K562 (cell line): ENCODE results near the gene ZBED4. TPM values are rescaled to one million over a fixed set of nuclear protein-coding genes. Genes with fewer than 3 reads are reported as not detected.

Experiments used
- GABPA ChIP-seq: fragments of 200-800 bp; sonication (Bioruptor generic); conservative IDR thresholded peaks from 2 replicates; pipeline ENCODE4 v1.6.1; 2016; ENCODE audit warnings: low read depth, missing genetic modification characterization, missing compliant biosample characterization
- NFRKB ChIP-seq: fragments of 450-650 bp; IDR thresholded peaks from 2 replicates; pipeline ENCODE4 v1.6.1; 2016; ENCODE audit warnings: low read depth
- POLR2AphosphoS2 ChIP-seq: IDR thresholded peaks from 2 replicates; pipeline ENCODE4 v1.6.1; 2012; ENCODE audit warnings: low read length, improper control_type of control experiment
- SREBF2 ChIP-seq: sonication (generic); formaldehyde crosslinking; IDR thresholded peaks from 2 replicates; pipeline ENCODE4 v1.4.0; 2020; ENCODE audit warnings: mild to moderate bottlenecking, missing genetic modification reagents
- ZNF507 ChIP-seq: conservative IDR thresholded peaks from 2 replicates; pipeline ENCODE4 v1.6.1; 2017; ENCODE audit warnings: missing genetic modification characterization, missing compliant biosample characterization
- polyA plus RNA-seq, 8 experiments: library from polyadenylated mRNA; depleted of rRNA in 4 of 8; stranded (reverse) in 5 of 8; unstranded in 3 of 8; fragments of >200 nt; fragmentation: Nextera tagmentation in 2 of 8; fragmentation: Illumina TruSeq in 1 of 8; extraction: Ambion mirVana in 2 of 8; extraction: Trizol in 1 of 8; gene quantifications; 2 replicates each; pipeline versions ENCODE4 v1.2.1 to v1.2.3, GENCODE V29; 2011 to 2014; ENCODE audit warnings: inconsistent platforms in 1 of 8, missing spikeins in 1 of 8
- total RNA-seq, 7 experiments: library from RNA; depleted of rRNA in 6 of 7; stranded (reverse); fragments of >200 nt in 6 of 7; fragmentation: Illumina TruSeq in 2 of 7; extraction: Trizol in 2 of 7; gene quantifications; 2 replicates each; pipeline versions ENCODE4 v1.2.1 to v1.2.3, GENCODE V29; 2011 to 2021; ENCODE audit warnings: low replicate concordance in 1 of 7
- TF ChIP-seq, protein P1 (sequence below): fragments of 150-350 bp; conservative IDR thresholded peaks from 2 replicates; pipeline ENCODE4 v1.6.1; 2014; ENCODE audit warnings: low read length
- TF ChIP-seq, protein P2 (sequence below): fragments of 450-650 bp; IDR thresholded peaks from 2 replicates; pipeline ENCODE4 v1.6.1; 2016; ENCODE audit warnings: mild to moderate bottlenecking, moderate library complexity
- TF ChIP-seq, protein P3 (sequence below): fragments of 450-650 bp; IDR thresholded peaks from 2 replicates; pipeline ENCODE4 v1.7.1; 2018; ENCODE audit warnings: mild to moderate bottlenecking, low read depth; ENCODE audit not compliant: partially characterized antibody

ZBED4 gene
- total and polyA plus RNA-seq, 9 of the 15 experiments (the other 6 are each of a cell fraction or from before 2014, with no cell fraction given) = 1.5 to 16.8 (median 7.4) TPM

DNA sequence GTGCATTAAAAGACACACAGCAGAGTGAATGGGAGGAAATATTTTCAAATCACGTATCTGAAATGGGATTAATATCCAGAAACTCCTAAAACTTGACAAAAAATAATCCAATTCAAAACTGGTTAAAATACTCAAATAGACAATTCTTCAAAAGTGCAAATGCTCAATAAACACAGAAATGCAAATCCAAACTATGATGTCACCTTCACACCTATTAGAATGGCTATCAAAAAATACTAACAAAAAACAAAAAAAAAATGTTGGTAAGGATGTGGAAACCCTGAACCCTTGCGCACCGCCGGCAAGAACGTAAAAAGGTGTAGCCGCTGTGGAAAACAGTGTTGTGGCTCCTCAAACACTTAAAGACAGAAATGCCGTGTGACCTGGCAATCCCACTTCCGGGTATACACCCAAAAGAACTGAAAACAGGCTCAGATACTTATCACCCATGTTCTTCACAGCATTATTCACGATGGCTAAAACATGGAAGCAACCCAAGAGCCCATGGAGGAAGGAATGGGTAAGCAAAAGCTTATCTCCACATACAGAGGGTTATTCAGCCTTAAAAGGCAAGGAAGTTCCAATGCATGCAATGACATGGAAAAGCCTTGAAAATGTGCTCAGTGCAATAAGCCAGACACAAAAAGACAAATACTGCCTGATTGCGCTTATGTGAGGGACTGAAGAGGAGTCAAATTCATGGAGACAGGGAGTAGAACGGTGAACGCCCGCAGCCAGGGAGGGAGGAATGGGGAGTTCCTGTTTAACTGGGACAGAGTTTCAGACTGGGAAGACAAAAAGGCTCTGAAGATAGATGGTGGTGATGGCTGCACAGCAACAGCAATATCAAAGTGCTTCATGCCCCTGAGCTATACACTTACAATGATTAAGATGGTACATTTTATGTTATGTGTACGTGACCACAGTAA, 45.6 kb upstream of the ZBED4 start (continued):
- TF ChIP-seq, protein P1, sequence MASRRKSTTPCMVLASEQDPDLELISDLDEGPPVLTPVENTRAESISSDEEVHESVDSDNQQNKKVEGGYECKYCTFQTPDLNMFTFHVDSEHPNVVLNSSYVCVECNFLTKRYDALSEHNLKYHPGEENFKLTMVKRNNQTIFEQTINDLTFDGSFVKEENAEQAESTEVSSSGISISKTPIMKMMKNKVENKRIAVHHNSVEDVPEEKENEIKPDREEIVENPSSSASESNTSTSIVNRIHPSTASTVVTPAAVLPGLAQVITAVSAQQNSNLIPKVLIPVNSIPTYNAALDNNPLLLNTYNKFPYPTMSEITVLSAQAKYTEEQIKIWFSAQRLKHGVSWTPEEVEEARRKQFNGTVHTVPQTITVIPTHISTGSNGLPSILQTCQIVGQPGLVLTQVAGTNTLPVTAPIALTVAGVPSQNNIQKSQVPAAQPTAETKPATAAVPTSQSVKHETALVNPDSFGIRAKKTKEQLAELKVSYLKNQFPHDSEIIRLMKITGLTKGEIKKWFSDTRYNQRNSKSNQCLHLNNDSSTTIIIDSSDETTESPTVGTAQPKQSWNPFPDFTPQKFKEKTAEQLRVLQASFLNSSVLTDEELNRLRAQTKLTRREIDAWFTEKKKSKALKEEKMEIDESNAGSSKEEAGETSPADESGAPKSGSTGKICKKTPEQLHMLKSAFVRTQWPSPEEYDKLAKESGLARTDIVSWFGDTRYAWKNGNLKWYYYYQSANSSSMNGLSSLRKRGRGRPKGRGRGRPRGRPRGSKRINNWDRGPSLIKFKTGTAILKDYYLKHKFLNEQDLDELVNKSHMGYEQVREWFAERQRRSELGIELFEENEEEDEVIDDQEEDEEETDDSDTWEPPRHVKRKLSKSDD = no peak
- TF ChIP-seq NFRKB = peak; percentile 82; the same call in 1 of the 2 replicates
- TF ChIP-seq POLR2AphosphoS2 = no peak
- TF ChIP-seq GABPA = peak; percentile 71
- TF ChIP-seq, protein P2, sequence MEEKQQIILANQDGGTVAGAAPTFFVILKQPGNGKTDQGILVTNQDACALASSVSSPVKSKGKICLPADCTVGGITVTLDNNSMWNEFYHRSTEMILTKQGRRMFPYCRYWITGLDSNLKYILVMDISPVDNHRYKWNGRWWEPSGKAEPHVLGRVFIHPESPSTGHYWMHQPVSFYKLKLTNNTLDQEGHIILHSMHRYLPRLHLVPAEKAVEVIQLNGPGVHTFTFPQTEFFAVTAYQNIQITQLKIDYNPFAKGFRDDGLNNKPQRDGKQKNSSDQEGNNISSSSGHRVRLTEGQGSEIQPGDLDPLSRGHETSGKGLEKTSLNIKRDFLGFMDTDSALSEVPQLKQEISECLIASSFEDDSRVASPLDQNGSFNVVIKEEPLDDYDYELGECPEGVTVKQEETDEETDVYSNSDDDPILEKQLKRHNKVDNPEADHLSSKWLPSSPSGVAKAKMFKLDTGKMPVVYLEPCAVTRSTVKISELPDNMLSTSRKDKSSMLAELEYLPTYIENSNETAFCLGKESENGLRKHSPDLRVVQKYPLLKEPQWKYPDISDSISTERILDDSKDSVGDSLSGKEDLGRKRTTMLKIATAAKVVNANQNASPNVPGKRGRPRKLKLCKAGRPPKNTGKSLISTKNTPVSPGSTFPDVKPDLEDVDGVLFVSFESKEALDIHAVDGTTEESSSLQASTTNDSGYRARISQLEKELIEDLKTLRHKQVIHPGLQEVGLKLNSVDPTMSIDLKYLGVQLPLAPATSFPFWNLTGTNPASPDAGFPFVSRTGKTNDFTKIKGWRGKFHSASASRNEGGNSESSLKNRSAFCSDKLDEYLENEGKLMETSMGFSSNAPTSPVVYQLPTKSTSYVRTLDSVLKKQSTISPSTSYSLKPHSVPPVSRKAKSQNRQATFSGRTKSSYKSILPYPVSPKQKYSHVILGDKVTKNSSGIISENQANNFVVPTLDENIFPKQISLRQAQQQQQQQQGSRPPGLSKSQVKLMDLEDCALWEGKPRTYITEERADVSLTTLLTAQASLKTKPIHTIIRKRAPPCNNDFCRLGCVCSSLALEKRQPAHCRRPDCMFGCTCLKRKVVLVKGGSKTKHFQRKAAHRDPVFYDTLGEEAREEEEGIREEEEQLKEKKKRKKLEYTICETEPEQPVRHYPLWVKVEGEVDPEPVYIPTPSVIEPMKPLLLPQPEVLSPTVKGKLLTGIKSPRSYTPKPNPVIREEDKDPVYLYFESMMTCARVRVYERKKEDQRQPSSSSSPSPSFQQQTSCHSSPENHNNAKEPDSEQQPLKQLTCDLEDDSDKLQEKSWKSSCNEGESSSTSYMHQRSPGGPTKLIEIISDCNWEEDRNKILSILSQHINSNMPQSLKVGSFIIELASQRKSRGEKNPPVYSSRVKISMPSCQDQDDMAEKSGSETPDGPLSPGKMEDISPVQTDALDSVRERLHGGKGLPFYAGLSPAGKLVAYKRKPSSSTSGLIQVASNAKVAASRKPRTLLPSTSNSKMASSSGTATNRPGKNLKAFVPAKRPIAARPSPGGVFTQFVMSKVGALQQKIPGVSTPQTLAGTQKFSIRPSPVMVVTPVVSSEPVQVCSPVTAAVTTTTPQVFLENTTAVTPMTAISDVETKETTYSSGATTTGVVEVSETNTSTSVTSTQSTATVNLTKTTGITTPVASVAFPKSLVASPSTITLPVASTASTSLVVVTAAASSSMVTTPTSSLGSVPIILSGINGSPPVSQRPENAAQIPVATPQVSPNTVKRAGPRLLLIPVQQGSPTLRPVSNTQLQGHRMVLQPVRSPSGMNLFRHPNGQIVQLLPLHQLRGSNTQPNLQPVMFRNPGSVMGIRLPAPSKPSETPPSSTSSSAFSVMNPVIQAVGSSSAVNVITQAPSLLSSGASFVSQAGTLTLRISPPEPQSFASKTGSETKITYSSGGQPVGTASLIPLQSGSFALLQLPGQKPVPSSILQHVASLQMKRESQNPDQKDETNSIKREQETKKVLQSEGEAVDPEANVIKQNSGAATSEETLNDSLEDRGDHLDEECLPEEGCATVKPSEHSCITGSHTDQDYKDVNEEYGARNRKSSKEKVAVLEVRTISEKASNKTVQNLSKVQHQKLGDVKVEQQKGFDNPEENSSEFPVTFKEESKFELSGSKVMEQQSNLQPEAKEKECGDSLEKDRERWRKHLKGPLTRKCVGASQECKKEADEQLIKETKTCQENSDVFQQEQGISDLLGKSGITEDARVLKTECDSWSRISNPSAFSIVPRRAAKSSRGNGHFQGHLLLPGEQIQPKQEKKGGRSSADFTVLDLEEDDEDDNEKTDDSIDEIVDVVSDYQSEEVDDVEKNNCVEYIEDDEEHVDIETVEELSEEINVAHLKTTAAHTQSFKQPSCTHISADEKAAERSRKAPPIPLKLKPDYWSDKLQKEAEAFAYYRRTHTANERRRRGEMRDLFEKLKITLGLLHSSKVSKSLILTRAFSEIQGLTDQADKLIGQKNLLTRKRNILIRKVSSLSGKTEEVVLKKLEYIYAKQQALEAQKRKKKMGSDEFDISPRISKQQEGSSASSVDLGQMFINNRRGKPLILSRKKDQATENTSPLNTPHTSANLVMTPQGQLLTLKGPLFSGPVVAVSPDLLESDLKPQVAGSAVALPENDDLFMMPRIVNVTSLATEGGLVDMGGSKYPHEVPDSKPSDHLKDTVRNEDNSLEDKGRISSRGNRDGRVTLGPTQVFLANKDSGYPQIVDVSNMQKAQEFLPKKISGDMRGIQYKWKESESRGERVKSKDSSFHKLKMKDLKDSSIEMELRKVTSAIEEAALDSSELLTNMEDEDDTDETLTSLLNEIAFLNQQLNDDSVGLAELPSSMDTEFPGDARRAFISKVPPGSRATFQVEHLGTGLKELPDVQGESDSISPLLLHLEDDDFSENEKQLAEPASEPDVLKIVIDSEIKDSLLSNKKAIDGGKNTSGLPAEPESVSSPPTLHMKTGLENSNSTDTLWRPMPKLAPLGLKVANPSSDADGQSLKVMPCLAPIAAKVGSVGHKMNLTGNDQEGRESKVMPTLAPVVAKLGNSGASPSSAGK = peak; percentile 95
- TF ChIP-seq SREBF2 (CRISPR knock-in tag) = no peak
- no peak for TF ChIP-seq ZNF507 (tag)
- TF ChIP-seq, protein P3, sequence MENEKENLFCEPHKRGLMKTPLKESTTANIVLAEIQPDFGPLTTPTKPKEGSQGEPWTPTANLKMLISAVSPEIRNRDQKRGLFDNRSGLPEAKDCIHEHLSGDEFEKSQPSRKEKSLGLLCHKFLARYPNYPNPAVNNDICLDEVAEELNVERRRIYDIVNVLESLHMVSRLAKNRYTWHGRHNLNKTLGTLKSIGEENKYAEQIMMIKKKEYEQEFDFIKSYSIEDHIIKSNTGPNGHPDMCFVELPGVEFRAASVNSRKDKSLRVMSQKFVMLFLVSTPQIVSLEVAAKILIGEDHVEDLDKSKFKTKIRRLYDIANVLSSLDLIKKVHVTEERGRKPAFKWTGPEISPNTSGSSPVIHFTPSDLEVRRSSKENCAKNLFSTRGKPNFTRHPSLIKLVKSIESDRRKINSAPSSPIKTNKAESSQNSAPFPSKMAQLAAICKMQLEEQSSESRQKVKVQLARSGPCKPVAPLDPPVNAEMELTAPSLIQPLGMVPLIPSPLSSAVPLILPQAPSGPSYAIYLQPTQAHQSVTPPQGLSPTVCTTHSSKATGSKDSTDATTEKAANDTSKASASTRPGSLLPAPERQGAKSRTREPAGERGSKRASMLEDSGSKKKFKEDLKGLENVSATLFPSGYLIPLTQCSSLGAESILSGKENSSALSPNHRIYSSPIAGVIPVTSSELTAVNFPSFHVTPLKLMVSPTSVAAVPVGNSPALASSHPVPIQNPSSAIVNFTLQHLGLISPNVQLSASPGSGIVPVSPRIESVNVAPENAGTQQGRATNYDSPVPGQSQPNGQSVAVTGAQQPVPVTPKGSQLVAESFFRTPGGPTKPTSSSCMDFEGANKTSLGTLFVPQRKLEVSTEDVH = peak; percentile 30
